Measurements from ENCODE around the gene C2orf92. TPM values are rescaled to one million over a fixed set of nuclear protein-coding genes. Genes with fewer than 3 reads are reported as not detected.
"Not testable (repeated sequence)": the region's sequence is repeated elsewhere in the genome, so short reads cannot be mapped to it uniquely, and the experiment has no call there.

C2orf92 gene
- polyA plus RNA-seq, 4 donors, result 6.3 to 13.5 (median 9.1) TPM

DNA sequence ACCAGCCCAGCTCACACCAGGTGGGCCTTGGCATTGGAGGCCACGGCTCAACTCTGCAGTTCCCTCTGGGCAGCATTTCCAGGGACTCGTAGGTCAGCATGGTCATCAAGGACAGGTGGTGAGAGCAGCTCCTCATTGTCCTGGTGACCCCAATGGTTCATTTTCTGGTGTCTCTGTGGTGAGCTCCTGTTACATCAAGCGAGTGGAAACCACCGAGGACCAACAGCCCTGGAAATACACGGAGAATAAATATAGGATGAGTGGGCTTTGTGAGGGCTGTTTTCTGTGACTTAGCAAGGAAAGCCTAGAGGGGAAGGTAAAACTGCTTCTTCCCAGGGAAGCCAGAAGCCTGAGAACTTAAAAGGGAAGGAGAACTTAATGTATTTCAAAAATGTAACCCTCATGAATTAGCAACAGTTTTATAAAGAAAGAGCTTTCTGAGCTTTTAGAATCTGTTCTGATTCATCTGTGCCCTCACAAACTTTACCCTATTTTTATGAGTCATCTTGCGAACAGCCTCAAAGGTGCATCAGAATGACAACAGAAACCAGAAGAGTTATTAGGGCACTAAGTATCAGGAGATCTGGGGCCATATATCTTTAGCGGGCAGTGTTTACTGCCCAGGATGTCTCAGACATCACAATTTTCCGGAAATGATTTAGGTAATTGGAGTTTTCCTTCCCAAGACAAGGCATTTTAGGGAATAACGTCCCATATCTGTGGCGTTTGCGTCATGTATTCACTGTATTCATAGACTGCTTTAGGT is 18.7 kb downstream of the C2orf92 start:
- DNase-seq (ENCODE audit: low read depth in 4 of 4, low spot score in 3 of 4), result no peak

DNA sequence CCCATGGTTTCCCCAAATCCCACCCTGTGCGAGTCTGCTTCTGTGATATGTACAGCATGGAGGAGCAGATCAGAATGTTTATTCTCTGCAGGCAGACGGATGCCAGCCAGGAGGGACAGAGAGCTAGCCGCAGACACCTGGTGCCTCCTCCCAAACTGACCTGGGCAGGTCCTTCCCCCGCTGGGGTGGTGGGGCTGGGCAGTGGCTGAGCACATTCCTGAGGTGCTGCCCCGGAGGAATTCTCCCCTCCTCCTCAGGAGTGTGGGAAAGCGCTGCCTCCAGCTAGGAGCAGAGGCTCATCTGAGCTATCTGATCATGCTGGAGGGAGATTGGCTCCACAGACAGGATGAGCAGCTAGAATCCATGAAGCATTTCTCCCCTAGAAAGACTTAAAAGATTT is 21.7 kb downstream of the C2orf92 start:
- DNase-seq (ENCODE audit: low read depth in 4 of 4, low spot score in 3 of 4), result no peak

DNA sequence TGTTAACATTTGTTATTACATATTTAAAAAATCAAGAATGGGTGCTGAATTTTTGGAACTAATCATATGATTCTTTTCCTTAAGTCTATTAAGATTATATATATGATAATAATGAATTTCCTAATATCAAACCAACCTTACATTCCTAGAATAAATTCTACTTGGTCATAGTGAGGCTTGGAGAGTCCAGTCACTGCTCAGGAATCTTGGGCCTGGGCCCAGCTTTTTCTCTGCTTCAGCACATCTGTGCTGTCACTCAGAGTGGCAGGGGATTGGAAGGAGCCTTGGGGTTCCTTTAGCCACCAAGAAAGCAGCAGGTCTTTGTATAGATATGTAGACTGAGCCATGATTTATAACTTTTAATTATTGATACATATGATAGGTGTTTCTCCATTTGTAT is 24.0 kb downstream of the C2orf92 start:
- DNase-seq (ENCODE audit: low read depth in 4 of 4, low spot score in 3 of 4), result no peak

DNA sequence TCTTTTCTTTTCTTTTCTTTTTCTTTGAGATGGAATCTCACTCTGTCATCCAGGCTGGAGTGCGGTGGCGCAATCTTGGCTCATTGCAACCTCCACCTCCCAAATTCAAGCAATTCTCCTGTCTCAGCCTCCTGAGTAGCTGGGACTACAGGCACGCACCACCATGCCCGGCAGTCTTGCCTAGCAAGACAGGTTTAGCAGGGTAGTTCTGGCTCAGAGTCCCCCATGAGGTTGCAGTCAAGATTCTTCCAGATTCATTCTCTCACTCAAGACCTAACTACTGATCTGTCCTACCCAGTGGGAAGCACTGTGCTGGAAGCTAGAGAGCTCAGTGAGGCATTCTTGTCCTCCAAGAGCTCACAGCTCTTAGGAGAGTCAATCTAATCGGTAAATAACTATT is 26.2 kb downstream of the C2orf92 start:
- DNase-seq (ENCODE audit: low read depth in 4 of 4, low spot score in 3 of 4), result no peak

DNA sequence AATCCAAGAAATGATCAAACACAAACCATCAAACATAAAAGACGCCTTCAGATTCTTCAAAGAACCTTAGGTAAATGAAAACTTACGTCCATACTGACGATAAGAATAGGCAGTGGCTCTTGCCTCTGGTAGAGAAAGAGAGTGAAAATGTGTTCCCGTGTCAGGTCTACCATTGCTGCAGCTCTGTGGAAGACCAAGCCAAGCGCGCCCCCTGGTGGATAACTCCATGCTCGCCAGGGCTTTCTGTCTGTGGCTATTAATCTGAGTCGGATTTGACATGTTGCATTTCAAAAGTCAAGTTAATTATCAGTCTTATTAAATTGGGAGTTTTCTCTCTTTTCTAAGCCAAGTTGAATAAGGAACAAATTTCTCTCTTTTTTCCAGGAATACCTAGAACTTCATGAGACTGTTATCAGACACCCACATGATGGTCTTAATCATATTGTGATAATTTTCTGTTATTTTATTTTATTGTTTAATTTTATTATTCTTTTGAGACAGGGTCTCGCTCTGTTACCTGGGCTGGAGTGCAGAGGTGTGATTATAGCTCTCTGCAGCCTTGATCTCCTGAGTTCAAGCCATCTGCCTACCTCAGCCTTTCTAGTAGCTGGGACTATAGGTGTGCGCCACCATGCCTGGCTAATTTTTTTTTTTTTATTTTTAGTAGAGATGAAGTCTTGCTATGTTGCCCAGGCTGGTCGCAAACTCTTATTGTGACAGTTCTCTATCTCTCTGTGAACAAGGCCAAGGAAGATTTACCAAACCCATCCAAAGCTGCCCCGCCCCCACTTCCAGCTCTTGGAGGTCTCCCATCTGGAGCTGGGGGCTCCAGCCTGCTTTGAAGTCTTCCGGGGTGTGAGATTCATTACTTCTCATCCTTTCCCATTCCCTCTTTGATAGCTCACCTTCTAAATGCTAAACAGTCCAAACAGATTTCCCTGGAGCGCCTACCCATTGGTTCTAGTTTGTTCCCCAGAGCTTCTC is 28.0 kb downstream of the C2orf92 start:
- DNase-seq (ENCODE audit: low read depth in 4 of 4, low spot score in 3 of 4), result peak; percentile 63 to 77 (median 74)

DNA sequence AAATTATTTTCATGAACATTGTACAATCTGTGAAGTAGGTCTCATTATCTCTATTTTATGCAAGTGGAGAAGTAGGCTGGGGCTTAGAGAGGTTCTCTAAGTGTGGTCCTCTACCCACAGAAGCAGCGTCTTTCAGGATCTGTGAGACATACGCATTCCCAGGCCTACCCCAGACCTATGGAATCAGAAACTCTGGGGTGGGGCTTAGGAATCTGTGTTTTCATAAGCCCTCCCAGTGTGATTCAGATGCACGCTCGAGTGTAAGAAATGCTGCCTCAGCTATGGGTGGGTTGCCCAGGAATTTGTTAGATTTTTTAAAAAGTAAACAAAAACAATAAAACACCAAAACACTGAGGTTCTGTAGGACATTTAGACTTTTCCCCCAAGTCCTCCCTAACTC is 29.0 kb downstream of the C2orf92 start:
- DNase-seq (ENCODE audit: low read depth in 4 of 4, low spot score in 3 of 4), result no peak

DNA sequence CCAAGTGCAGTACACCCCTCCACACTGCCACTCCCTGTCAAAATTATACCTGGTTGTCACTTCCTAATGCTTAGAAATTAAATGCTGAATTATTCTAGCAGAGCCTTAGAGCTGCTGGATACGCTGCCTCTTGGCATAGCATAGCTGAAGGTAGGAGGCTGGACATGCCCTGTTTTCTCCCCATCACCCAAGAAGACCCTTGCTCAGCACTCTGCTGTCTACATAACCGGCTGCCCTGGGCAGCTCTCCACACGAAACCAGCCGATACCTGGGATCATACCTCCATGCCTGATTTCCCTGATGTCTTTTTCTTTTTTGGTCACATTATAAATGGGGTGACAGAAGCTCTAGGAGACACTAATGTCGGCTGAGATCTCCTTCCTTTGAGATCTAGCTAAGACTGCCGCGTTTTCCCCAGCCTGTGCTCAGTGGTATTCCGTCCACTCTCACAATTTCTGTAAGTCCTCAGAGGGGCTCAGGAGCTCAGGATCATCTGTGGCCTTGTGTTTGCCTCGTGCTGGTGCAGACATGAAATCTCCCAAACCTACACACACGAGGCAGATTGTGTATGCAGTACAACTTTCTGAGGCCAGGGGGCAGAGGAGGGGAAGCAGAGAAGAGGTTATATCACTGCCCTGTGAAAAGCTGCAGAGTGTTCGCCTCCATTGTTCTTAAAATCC is 30.4 kb downstream of the C2orf92 start:
- peak in 3 of 4 donors; percentile 21 to 51 (median 40) for DNase-seq (ENCODE audit: low read depth in 4 of 4, low spot score in 3 of 4)

DNA sequence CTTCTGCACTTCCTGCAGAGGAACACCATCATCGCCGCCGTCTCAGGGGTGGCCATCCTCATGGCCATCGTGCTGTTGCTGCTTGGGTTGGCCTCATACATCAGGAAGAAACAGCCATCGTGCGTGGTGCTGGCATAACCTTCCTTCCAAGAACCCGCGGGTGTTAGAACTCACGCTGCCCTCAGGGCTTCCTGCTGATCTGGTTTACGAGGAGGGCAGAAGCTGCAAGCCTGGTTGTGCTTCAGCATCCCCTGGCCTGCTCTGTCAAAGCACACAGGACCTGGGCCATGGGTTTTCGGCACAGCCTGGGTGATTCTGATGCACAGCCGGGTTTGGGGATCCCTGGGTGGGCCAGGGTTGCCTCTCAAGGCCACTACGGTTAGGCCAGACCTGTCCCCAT is 31.7 kb downstream of the C2orf92 start:
- DNase-seq (ENCODE audit: low read depth in 4 of 4, low spot score in 3 of 4), result no peak

DNA sequence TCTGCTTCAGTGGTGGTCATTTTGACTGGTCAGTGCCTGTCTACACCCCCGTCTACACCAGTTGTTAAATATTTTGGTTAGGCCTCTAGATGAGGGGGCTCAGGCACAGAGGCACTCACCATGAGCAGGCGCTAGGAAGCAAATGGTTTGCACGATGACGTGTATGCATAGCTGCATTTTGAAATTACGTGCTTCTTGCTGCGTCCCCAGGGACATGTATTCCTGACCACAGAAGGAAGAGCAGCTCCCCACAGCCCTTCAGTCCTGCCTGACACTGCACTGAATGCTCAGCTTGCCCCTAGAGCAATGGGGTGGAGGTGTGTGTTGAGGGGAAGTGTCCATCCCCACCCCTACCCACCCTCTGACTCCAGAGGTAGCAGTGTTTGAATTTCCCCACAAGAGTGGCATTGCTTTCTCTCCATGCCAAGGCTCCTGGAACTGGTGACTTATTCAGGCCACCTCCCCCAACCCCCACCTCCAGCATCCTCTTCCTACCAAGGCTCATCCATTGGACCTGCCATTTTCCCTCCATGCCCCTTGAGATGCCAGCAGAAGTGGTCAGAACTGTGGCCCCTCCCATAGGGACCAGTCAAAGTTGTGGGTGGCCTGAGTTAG is 32.4 kb downstream of the C2orf92 start:
- DNase-seq (ENCODE audit: low read depth in 4 of 4, low spot score in 3 of 4), result no peak

DNA sequence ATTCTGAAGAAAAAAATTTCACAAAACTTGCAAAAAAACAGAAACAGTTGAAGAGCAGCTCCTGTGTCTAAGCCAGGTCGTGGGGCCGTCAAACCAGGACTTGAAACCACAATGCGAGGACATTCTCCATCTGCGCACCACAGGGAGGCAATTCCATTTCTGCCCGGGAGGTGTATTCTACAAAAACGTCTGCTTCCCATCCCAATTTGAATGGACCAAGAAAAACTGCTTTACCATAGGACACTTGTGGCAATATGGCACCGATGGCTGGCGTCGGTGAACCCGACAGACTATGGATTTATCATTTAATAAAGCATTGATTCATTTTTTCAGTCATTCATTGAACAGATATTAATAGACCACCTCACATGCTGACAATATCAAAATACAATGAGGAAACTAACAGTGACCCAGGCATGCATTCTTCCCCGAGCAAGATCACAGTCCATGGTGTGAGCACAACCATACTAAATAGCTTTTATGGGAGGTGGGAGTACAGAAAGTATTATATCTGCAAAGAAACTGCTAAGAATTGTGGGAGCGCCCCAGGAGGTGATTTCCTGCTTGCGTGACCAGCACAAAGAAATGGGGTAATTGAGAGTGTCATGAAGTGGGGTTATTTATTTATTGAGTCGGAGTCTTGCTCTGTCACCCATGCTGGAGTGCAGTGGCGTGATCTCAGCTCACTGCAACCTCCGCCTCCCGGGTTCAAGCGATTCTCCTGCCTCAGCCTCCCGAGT is 33.4 kb downstream of the C2orf92 start:
- DNase-seq (ENCODE audit: low read depth in 4 of 4, low spot score in 3 of 4), result no peak

DNA sequence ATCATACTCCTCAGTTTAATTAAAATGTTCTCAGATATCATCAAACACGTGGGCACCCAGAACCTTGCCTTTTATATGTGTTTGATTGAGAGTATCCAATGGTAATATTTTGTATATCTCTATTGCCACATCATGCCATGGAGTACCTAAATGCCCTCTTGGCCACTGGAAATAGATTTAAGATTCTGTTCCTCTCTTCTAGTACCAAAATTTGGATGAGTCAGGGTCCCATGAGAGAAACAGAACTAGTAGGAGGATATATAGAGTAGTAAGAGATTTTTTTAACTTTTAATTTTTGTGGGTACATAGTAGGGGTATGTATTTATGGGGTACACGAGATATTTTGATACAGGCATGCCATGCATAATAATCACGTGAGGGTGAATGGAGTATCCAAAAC is 34.2 kb downstream of the C2orf92 start:
- no peak for DNase-seq (ENCODE audit: low read depth in 4 of 4, low spot score in 3 of 4)

DNA sequence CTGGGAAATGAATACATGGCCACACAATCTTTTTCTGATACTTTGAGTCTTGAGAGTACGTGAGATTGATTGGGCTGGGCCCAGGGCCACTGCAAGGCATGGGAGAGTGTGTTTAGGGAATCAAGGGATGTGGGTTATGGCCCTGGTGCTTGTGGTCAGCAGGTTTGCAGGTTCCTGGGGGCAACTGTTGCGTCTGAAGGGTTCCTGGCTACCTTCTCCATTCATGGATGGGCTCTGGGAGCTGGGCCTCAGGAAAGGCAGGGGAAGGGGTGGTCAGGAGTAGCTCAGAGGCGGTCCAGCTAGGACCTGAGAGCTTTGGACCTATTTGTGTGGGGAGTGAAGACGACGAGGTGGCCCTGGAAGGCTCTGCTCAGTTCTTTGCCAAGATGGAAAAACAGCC is 35.5 kb downstream of the C2orf92 start:
- no peak for DNase-seq (ENCODE audit: low read depth in 4 of 4, low spot score in 3 of 4)

DNA sequence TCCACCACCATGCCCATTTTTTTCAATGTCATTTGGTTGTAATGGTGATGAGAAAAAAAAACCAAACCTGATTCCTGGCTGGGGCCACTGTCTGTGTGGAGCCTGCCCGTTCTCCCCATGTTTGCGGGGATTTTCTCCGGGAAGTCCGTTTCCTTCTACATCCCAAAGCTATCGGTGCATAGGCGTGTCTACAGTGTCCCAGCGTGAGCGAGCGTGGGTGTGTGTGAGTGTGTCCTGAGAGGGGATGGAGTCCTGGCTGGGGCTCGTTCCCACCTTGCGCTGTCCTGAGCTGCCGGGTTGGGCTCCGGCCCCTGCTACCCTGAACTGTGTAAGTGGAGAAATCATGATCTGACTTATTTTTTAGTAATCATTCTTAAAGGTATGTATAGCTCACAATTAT is 36.6 kb downstream of the C2orf92 start:
- no peak for DNase-seq (ENCODE audit: low read depth in 4 of 4, low spot score in 3 of 4)

DNA sequence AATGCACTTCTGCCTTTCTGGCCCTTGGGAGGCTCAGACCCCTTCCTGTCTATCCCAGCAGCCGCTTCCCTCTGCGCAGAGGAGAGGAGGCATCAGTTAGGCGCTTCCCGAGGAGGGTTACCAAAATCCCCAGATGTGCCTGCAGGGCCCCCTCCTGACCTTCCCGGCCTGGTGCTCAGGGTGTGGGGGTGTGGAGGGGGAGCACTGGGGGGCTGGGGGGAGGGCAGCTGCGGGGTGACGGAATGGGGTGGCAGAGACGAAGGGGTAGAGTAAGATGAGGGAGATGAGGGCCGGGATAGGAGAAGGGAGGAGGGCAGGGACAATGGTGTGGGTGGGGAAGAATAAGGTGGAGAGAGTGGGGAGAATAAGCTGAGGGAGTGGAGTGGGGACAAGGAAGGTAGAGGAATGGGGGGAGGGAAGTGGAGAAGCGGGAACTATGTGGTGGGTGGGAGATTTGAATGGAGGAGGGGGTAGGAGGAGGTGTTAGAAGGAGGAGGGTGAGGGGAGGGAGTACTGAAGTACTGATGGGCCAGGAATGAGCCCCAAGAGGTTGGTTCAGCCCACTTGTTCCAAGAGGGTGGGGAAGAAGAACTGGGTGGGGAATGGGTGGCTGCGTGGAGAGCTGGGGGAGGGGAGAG is 37.3 kb downstream of the C2orf92 start:
- no peak for DNase-seq (ENCODE audit: low read depth in 4 of 4, low spot score in 3 of 4)

DNA sequence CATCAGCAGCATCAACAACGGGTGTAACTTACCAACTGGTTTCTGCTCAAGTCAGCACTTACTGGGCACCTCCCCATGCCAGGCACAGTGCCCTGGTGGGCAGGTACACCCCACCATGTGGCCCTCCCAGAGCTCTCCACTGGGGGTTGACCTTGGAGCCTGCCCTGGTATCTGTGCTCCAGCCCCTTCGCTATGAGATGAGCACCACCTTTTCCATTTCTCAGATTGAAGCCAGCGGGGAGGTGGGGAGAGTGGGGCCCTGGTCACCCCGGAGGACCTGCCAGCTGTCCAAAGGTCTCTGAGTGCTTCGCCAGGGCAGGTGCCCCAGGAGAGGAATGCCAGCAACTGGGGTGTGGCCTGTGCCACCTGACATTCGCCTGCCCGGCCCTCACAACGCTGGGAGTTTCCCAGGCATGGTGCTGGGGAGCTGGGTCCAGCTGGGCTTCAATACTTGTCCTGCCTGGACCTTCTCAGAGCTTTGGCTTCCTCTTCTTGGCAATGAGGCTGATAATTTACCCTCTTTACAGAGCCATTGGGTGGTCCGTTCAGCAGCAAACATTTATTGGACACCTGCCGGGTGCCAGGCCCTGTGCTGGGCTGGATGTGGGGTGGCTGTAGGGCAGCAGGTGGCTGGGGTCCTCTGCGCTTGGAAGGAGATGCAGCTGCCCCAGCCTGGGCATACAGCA is 38.0 kb downstream of the C2orf92 start:
- no peak for DNase-seq (ENCODE audit: low read depth in 4 of 4, low spot score in 3 of 4)

DNA sequence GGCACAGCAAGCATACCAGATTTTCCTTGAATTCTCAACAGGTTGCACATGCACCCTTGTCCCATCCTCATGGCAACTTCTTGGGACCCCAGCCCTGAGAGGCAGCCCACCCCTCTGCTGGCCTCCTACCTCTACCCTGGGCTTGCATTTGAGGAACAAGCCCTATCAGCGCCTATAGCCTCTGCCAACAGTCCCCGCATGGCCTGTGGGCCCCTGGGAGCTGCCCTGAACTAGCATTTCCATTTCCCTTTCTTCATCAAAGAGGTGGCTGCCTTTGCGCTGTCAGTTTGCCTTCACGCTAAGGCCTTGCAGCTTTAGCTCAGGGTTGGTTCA is 38.5 kb downstream of the C2orf92 start:
- no peak for DNase-seq (ENCODE audit: low read depth in 4 of 4, low spot score in 3 of 4)

DNA sequence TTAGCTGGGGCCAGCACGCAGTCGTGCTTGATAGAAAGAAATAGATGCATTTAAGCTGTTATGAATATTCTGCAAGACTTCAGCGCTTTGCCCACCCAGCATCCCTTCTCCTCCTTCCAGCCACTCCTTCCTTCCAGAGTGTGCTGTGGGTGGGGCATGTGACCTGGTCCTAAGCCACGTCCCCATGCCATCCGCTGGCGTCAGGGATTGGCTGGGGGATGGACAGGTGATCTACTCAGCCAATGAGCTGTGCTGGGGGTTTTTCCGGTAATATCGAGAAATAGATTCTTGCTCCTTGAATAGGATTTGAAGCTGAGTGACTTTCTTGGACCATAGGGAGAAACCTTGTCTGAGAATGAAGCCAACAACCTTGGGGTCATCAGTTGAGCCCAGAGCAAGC is 39.1 kb downstream of the C2orf92 start:
- no peak for DNase-seq (ENCODE audit: low read depth in 4 of 4, low spot score in 3 of 4)

DNA sequence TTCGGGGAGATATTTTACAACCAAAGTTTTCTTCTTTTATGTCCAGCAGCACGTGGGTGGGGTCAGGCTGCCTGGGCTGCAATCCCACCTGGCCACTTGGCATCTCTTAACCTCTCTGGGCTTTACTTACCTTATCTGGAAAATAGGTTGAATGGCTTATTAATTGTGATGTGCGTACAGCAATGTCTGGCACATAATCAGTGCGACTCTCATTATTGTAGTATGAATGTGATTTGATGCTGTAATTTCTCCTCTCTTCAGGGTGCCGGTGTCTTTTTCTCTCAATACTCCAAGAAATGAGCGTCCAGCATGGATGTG is 41.8 kb downstream of the C2orf92 start:
- no peak for DNase-seq (ENCODE audit: low read depth in 4 of 4, low spot score in 3 of 4)

DNA sequence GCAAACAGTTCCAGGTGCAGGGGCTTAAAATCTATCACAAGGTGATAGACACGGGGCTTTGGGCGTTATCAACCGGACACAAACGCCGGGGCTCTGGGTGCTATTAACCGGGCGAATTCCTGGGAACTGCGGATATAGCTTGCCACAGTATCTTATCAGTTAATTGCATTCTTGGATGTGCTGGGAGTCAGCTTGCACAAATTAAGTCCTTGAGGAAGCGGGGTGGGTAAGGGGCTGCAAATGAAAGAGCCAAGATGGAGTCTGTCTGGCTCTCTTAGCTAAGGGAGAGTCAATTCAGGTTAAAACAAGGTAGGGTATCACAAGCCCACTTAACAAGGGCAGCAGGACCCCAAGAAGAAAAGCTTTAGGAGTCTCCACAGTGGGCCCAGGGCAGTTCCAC is 42.7 kb downstream of the C2orf92 start:
- DNase-seq (ENCODE audit: low read depth in 4 of 4, low spot score in 3 of 4), result not testable (repeated sequence)

All from right renal pelvis (tissue), 4 donors.